Body of pancreas (tissue), 4 donors: ENCODE results near the gene ARID5A. TPM values are rescaled to one million over a fixed set of nuclear protein-coding genes. Genes with fewer than 3 reads are reported as not detected.
A peak's percentile ranks its signal among the peaks of the same experiment; 100 is the strongest.

ENCODE experiments used
- ATAC-seq: fragments of 150-250 bp; one replicate; pipeline ENCODE4 v1.9.1; 2016
- DNase-seq, 4 donors: peaks; one replicate each; pipeline ENCODE4 v3.0.0-alpha.2; 2019
- H3K27ac ChIP-seq, 4 donors: fragments of 200-600 bp; sonication (generic); 1 replicate in 3 of 4; 2 replicates in 1 of 4; pipeline versions ENCODE4 v1.5.1 to v1.6.1; 2016 to 2019; ENCODE audit warnings: mild to moderate bottlenecking in 1 of 4, mixed read lengths in 1 of 4, moderate library complexity in 1 of 4
- H3K27me3 ChIP-seq, 2 donors: fragments of 200-600 bp; sonication (generic); one replicate each; pipeline ENCODE4 v1.6.0; 2016; ENCODE audit warnings: mild to moderate bottlenecking in 1 of 2
- H3K36me3 ChIP-seq, 2 donors: fragments of 200-600 bp; sonication (generic); replicated peaks in 1 of 2; 2 replicates each; pipeline ENCODE4 v1.5.1; 2016; ENCODE audit warnings: low read depth in 2 of 2; ENCODE audit not compliant: insufficient read depth in 1 of 2
- H3K4me1 ChIP-seq: fragments of 200-600 bp; sonication (generic); one replicate; pipeline ENCODE4 v1.6.0; 2016
- H3K4me3 ChIP-seq, 2 donors: fragments of 200-600 bp; sonication (generic); 1 replicate in 1 of 2; 2 replicates in 1 of 2; pipeline ENCODE4 v1.5.1; 2016 to 2019
- H3K9me3 ChIP-seq, 3 donors: fragments of 200-600 bp; sonication (generic); 1 replicate in 2 of 3; 2 replicates in 1 of 3; pipeline ENCODE4 v1.5.1; 2016
- CTCF ChIP-seq, 7 experiments: fragments of 450-650 bp in 4 of 7; fragments of 200-600 bp in 3 of 7; sonication (generic) in 3 of 7; IDR thresholded peaks; one replicate each; pipeline ENCODE4 v1.5.1; 2016 to 2019; ENCODE audit warnings: antibody characterized with exemption in 7 of 7
- POLR2A ChIP-seq, 3 donors: fragments of 450-650 bp; IDR thresholded peaks; one replicate each; pipeline ENCODE4 v1.6.1; 2016; ENCODE audit warnings: antibody characterized with exemption in 3 of 3, mild to moderate bottlenecking in 2 of 3
- WGBS, 2 donors: methylation state at CpG; one replicate each; pipeline ENCODE4 v1.1.5; 2017; 5-methylcytosine and 5-hydroxymethylcytosine counted together
- intact Hi-C: fragments of 100-400 bp; cut with DNase I; formaldehyde crosslinking; loops from one replicate; pipeline ENCODE4 v1.15.1; 2023
- total RNA-seq, 2 donors: library from RNA; depleted of rRNA; stranded (reverse); fragments of >200 nt; gene quantifications; one replicate each; pipeline ENCODE4 v1.1.0, GENCODE V29; 2016

ARID5A gene
- total RNA-seq, 2 donors from 2014 or later: 8.9 to 9.6 TPM

DNA sequence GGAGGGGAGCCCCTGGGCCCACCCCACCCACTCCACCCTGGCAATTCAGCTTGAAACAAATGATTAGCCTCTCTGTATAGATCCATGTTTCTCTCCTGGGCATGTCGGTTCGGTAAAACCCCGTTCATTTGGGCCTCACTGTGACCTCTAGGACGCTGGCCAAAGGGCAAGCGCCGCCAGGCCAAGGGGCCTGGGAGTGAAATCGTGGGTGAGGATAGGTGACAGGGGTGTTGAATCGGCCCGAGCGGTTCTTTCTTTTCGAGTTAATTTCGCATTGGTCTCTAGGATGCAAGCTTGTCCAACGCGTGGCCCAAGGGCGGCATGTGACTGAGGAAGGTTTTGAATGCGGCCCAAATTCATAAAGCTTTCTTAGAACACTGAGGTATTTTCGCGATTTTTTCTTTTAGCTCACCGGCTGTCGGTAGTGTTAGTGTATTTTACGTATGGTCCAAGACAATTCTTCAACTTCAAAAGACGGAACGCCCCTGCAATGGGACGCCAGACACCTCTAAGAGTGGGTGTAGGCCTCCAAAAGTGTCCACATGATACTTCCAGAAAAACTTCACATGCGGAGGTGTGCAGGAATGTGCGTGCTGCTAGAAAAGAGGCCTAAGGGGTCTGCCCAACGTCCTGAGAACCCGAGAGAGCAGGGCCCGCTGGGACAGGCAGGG lies 9.8 kb upstream of the ARID5A start:
- H3K4me1 ChIP-seq: peaks cover 5% of the 10 kb centered on the region

DNA sequence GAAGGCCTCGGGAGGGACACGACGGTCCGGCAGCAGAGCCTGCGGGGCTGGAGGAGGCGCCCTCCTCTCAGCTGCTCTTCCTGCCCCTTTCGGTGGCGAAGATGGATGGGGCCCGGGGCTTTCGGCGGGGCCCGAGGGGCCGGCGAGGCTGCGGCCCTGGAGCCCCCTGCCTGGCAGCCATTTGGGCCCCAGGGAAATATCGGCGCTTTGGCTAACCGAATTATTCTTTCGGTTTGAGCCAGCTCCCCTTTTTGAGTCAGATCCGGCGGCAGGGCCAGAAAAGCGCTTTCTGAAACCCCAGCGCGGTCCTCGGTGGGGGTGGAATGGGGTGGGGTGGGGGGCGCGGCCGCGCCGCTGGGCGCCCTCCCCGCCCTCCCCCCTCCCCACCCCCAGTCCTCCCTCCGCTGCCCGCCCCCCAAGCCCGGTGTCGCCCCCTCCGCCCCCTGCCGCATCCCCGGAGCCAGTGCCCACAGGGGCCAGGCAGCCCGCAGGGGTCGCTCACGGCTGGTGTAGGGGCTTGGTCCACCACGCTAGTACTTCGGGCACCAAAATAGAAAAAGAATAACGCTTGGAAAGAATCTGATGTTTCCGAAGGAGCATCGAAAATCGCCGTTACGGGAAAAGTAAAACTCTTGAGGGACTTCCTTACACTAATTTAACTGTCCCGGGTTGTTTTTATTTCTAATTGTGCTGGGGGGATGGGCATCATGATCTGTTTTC lies 9.1 kb upstream of the ARID5A start:
- Histone ChIP-seq H3K36me3 (no peaks in the 10 kb centered on the region), H3K27me3 (no peaks in the 10 kb centered on the region), H3K9me3 (no peaks in the 10 kb centered on the region), H3K27ac (peak overlapping the region in 2 of 4 donors; percentile 52 to 56), H3K4me3 (peak overlapping the region in 1 of 2 donors; percentile 18), H3K4me1 (peaks cover 10% of the 10 kb centered on the region)
- ATAC-seq (no peak), DNase-seq (no peak)
- 14 to 16% methylated on average over 19 to 50 of the region's 51 CpGs for WGBS, 2 donors
- TF ChIP-seq POLR2A (IDR thresholded peaks at IDR 0.05) (no peak), CTCF (IDR thresholded peaks at IDR 0.05) (no peak)
- intact Hi-C loops: no loop called here

More for the DNA sequence above, 9.8 kb upstream of the ARID5A start:
- Histone ChIP-seq H3K4me3 (no peak overlapping the region), H3K27ac (peak overlapping the region in 2 of 4 donors; percentile 52 to 56), H3K27me3 (no peaks in the 10 kb centered on the region), H3K36me3 (no peaks in the 10 kb centered on the region), H3K9me3 (no peaks in the 10 kb centered on the region)
- TF ChIP-seq CTCF (IDR thresholded peaks at IDR 0.05) (no peak), POLR2A (IDR thresholded peaks at IDR 0.05) (no peak)
- DNase-seq (no peak), ATAC-seq (no peak)
- intact Hi-C loops: no loop called here
- 84 to 87% methylated on average over 28 to 29 of the region's 29 CpGs for WGBS, 2 donors

GRCh38 chr2:96528006-96528699 lies 8.4 kb upstream of the ARID5A start:
- TF ChIP-seq CTCF (IDR thresholded peaks at IDR 0.05): no peak
- TF ChIP-seq POLR2A (IDR thresholded peaks at IDR 0.05): no peak
- 58 to 77% methylated on average over 13 to 14 of the region's 14 CpGs for WGBS, 2 donors
- no peak overlapping the region for H3K4me3 ChIP-seq
- H3K9me3 ChIP-seq: no peaks in the 10 kb centered on the region
- H3K27ac ChIP-seq: peak overlapping the region in 3 of 4 donors; percentile 34 to 56 (median 52)
- peak in 2 of 4 donors; percentile 34 to 43 for DNase-seq
- ATAC-seq: no peak
- peaks cover 17% of the 10 kb centered on the region for H3K4me1 ChIP-seq
- H3K36me3 ChIP-seq: no peaks in the 10 kb centered on the region
- intact Hi-C loops: no loop called here
- no peaks in the 10 kb centered on the region for H3K27me3 ChIP-seq

GRCh38 chr2:96528700-96529375 lies 7.7 kb upstream of the ARID5A start:
- 77 to 84% methylated on average over 7 to 8 of the region's 8 CpGs for whole genome bisulfite sequencing, 2 donors
- no peaks in the 10 kb centered on the region for H3K9me3 ChIP-seq
- H3K27me3 ChIP-seq: no peaks in the 10 kb centered on the region
- no peak overlapping the region for H3K4me3 ChIP-seq
- H3K27ac ChIP-seq: peak overlapping the region in 2 of 4 donors; percentile 34 to 56
- peaks cover 18% of the 10 kb centered on the region for H3K4me1 ChIP-seq
- H3K36me3 ChIP-seq: no peaks in the 10 kb centered on the region
- no peak for ATAC-seq
- intact Hi-C loops: no loop called here
- no peak for TF ChIP-seq POLR2A (IDR thresholded peaks at IDR 0.05)
- TF ChIP-seq CTCF (IDR thresholded peaks at IDR 0.05): no peak
- no peak for DNase-seq
